ENCODE results near the gene EXOC3. TPM values are rescaled to one million over a fixed set of nuclear protein-coding genes. Genes with fewer than 3 reads are reported as not detected.

Gene EXOC3
- total RNA-seq, 1 experiment from 2014 or later, result 55.0 TPM

GRCh38 chr5:423626-424261 lies 19.2 kb upstream of the EXOC3 start:
- no peak overlapping the region for H3K27ac ChIP-seq (ENCODE audit: low read length)
- POLR2A ChIA-PET, result no interaction called here
- TF ChIP-seq, protein P1, sequence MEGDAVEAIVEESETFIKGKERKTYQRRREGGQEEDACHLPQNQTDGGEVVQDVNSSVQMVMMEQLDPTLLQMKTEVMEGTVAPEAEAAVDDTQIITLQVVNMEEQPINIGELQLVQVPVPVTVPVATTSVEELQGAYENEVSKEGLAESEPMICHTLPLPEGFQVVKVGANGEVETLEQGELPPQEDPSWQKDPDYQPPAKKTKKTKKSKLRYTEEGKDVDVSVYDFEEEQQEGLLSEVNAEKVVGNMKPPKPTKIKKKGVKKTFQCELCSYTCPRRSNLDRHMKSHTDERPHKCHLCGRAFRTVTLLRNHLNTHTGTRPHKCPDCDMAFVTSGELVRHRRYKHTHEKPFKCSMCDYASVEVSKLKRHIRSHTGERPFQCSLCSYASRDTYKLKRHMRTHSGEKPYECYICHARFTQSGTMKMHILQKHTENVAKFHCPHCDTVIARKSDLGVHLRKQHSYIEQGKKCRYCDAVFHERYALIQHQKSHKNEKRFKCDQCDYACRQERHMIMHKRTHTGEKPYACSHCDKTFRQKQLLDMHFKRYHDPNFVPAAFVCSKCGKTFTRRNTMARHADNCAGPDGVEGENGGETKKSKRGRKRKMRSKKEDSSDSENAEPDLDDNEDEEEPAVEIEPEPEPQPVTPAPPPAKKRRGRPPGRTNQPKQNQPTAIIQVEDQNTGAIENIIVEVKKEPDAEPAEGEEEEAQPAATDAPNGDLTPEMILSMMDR (IDR thresholded peaks at IDR 0.05), result no peak
- TF ChIP-seq POLR2AphosphoS5 (IDR thresholded peaks at IDR 0.05; ENCODE audit: low read depth, low read length), result no peak
- TF ChIP-seq, protein P2, sequence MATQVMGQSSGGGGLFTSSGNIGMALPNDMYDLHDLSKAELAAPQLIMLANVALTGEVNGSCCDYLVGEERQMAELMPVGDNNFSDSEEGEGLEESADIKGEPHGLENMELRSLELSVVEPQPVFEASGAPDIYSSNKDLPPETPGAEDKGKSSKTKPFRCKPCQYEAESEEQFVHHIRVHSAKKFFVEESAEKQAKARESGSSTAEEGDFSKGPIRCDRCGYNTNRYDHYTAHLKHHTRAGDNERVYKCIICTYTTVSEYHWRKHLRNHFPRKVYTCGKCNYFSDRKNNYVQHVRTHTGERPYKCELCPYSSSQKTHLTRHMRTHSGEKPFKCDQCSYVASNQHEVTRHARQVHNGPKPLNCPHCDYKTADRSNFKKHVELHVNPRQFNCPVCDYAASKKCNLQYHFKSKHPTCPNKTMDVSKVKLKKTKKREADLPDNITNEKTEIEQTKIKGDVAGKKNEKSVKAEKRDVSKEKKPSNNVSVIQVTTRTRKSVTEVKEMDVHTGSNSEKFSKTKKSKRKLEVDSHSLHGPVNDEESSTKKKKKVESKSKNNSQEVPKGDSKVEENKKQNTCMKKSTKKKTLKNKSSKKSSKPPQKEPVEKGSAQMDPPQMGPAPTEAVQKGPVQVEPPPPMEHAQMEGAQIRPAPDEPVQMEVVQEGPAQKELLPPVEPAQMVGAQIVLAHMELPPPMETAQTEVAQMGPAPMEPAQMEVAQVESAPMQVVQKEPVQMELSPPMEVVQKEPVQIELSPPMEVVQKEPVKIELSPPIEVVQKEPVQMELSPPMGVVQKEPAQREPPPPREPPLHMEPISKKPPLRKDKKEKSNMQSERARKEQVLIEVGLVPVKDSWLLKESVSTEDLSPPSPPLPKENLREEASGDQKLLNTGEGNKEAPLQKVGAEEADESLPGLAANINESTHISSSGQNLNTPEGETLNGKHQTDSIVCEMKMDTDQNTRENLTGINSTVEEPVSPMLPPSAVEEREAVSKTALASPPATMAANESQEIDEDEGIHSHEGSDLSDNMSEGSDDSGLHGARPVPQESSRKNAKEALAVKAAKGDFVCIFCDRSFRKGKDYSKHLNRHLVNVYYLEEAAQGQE (IDR thresholded peaks at IDR 0.05; ENCODE audit: insufficient read depth in 1 of 2, low read depth in 2 of 2, low read length in 1 of 2), result no peak
- no peak for TF ChIP-seq TCF7L2 (IDR thresholded peaks at IDR 0.05; ENCODE audit: low read depth, low read length)
- TF ChIP-seq SIN3A (IDR thresholded peaks at IDR 0.05; ENCODE audit: borderline replicate concordance, insufficient read depth, low read depth, low read length), result no peak
- no peak for DNase-seq (ENCODE audit: low read depth, low spot score)
- BruUV-seq (replicated peaks), result no TSS peak
- H3K4me3 ChIP-seq (ENCODE audit: low read depth in 2 of 2, low read length in 2 of 2), result no peak overlapping the region
- no peak for ATAC-seq
- no peaks in the 10 kb centered on the region for H3K27me3 ChIP-seq (ENCODE audit: control insufficient read depth, insufficient read depth, low read length)
- CTCF ChIA-PET, result no interaction called here
- no peaks in the 10 kb centered on the region for H3K4me1 ChIP-seq (ENCODE audit: control insufficient read depth, insufficient read depth, low read length)
- H3K9me3 ChIP-seq (ENCODE audit: control insufficient read depth, insufficient read depth, low read depth, low read length), result no peaks in the 10 kb centered on the region
- in situ Hi-C loops (cut with HindIII; ENCODE audit: low pct_unique_long_range_greater_than_20kb, low sequenced_read_pairs) (no loop called here), intact Hi-C loops (cut with micrococcal nuclease; ENCODE audit: unreplicated experiment) (no loop called here)
- no peaks in the 10 kb centered on the region for H3K36me3 ChIP-seq (ENCODE audit: control insufficient read depth, insufficient read depth, low read length)

- Histone ChIP-seq H3K27me3 (ENCODE audit: control insufficient read depth, insufficient read depth, low read length) (no peaks in the 10 kb centered on the region), H3K36me3 (ENCODE audit: control insufficient read depth, insufficient read depth, low read length) (no peaks in the 10 kb centered on the region), H3K27ac (ENCODE audit: low read length) (no peak overlapping the region), H3K4me1 (ENCODE audit: control insufficient read depth, insufficient read depth, low read length) (no peaks in the 10 kb centered on the region), H3K4me3 (ENCODE audit: low read depth in 2 of 2, low read length in 2 of 2) (no peak overlapping the region), H3K9me3 (ENCODE audit: control insufficient read depth, insufficient read depth, low read depth, low read length) (no peaks in the 10 kb centered on the region)
- POLR2A ChIA-PET, result no interaction called here
- in situ Hi-C loops (cut with HindIII; ENCODE audit: low pct_unique_long_range_greater_than_20kb, low sequenced_read_pairs) (no loop called here), intact Hi-C loops (cut with micrococcal nuclease; ENCODE audit: unreplicated experiment) (no loop called here)
- DNase-seq (ENCODE audit: low read depth, low spot score) (no peak), ATAC-seq (no peak)
- TF ChIP-seq, protein P2 (IDR thresholded peaks at IDR 0.05; ENCODE audit: insufficient read depth in 1 of 2, low read depth in 2 of 2, low read length in 1 of 2), result no peak
- TF ChIP-seq TCF7L2 (IDR thresholded peaks at IDR 0.05; ENCODE audit: low read depth, low read length) (no peak), POLR2AphosphoS5 (IDR thresholded peaks at IDR 0.05; ENCODE audit: low read depth, low read length) (no peak), SIN3A (IDR thresholded peaks at IDR 0.05; ENCODE audit: borderline replicate concordance, insufficient read depth, low read depth, low read length) (no peak)
- TF ChIP-seq, protein P1 (IDR thresholded peaks at IDR 0.05), result no peak
- CTCF ChIA-PET, result interaction anchor here (0.7 kb wide), 1 partner anchor 399 kb away, joined by 4 read pairs; no protein-coding TSS in a partner anchor
- BruUV-seq (replicated peaks), result no TSS peak
Measured at GRCh38 chr5:424301-425110, 18.5 kb upstream of the EXOC3 start.
